HG03066 (cell line): ENCODE measurements around the gene AXIN2.
"Not testable (repeated sequence)": the region's sequence is repeated elsewhere in the genome, so short reads cannot be mapped to it uniquely, and the experiment has no call there.

Source experiments
- ATAC-seq: cut with Tn5 transposase; IDR thresholded peaks from one replicate; pipeline ENCODE4 v1.9.1; 2021; ENCODE audit warnings: low read depth; ENCODE audit not compliant: unreplicated experiment

AXIN2 gene

GRCh38 chr17:65523853-65524664 is 37.4 kb downstream of the AXIN2 start:
- ATAC-seq, result no peak

DNA sequence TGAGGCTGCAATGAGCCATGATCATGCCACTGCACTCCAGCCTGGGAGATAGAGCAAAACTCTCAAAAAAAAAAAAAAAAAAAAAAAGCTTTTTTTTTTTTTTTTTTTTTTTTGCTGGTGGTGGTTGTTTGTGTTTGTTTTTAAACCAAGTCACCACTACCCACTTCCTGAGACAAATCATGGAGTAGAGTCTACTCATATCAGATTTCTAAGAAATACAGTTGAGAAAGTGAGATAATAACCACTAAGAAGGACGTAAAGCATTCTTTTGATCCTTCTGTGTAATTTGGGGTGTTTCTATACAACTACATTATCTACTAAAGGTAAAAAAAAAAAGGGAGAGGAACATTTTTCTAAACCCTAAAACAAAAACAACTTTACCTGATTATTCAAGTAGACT is 38.0 kb downstream of the AXIN2 start:
- ATAC-seq, result no peak

GRCh38 chr17:65522751-65523404 is 38.6 kb downstream of the AXIN2 start:
- ATAC-seq, result no peak

GRCh38 chr17:65519462-65519861 is 42.0 kb downstream of the AXIN2 start:
- no peak for ATAC-seq

GRCh38 chr17:65518256-65518655 is 43.2 kb downstream of the AXIN2 start:
- no peak for ATAC-seq

DNA sequence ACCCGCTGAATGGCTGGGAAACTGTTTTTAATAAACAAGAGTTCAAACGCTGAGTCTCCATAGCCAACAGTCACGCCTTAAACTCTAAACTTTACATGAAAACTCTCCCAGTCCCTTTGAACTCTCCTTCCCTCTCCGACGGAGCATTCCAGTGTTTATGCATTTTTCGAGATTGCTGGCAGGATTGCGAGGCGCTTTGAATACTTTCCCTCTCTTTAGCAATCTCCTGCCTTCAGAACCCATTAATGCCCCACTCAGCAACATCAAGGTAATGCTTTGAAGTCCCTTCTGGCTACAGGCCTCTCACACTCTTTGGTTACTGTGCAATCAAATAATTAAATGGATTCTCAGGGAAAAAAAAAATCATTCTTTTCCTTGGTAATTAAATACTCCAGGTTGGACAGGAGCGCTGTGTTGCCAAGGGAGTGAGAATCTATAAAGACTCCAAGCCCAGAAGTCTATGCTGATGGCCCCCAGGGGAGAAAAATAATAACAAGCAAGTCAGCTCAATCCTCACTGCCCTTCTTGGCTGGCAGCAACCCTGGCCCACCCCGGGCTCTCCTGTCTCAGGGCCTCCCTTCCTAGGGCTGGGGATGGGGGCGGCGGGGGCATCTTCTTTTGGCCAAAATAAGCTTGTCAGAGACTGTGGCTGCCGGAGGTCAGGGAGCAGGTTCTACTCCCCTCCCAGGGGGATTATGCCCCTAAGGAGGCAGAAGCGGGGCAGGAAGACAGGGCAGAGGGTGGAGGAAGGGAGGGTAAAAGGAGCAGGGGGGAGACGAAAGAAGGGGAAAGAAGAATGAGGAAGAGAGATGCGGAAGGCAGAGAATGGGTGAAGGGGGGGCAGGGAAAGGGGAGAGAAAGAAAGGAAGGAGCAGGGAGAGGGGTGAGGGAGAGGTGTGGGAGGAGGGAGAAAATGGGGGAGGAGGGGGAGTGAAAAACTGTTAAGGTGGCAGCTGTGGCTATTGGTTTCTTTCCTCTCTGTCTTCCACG is 45.2 kb downstream of the AXIN2 start:
- no peak for ATAC-seq

DNA sequence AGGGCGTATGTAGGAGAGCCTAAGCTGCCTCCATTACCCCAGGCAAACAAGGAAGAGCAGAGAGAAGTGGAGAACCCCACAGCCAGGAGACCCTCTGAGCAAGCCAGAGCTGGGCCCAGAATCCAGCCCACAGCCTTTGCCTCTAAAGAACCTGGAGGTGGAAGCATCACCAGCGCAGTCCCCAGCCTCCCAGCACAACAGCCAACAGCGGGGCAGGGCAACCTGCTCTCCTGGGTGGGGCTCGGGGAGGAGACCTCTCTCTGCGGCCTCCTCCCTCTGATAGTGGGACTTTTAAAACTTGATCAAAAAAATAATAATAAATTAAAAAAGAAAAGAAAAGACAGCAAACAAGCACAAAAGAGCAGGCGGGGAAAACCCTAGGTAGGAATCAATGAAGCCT is 45.9 kb downstream of the AXIN2 start:
- no peak for ATAC-seq

DNA sequence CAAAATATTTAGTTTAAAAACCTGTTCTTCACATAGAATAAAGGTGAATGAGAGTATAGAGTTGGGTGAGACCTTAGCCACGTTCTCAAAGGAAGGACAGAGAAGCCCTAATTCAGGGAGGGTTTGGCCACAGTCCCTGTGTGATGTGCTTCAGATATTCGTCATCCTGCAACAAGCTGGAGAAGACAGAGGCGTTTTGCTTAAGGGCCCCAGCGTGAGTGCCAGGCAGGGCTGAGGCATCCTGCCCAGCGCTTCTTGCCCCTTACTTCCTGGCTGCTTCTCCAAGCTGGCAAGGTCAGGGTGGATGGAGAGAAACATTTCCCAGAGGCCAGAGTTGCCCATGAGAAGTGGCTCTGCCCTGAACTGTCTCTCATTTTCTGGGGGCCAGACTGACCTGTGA is 46.9 kb downstream of the AXIN2 start:
- no peak for ATAC-seq

DNA sequence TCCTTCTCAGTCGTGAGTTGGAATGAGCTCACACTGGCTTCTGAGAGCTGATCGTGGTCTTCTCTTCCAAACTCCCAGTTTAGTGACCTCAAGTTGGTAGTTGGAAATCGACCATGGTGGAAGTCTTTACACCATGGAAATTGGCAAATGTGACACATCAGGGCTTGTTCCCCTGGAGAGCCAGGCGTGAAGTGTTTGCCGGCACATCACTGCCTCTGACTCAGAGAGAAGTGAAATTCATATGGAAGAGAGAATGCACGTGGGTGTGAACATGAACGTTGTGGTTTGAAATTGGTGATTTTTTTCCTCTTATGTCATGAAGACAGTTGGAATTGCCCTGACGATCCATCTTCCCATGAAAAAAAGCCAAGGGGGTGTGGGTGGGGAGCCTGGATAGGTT is 47.4 kb downstream of the AXIN2 start:
- no peak for ATAC-seq

DNA sequence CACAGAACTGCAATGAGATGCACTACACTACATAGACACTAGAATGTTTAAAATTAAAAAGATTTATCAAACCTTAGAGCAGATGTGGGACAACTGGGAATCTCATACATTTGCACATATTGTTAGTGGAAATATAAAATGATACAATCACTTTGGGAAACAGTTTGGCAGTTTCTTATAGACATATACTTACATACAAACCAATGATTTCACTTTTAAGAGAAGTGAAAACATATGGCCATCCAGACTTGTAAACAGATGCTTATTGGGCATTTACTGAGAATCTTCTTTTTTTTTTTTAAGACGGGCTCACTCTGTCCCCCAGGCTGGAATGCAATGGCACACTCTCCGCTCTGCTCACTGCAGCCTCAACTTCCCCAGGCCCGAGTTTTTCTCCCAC is 50.1 kb downstream of the AXIN2 start:
- no peak for ATAC-seq

DNA sequence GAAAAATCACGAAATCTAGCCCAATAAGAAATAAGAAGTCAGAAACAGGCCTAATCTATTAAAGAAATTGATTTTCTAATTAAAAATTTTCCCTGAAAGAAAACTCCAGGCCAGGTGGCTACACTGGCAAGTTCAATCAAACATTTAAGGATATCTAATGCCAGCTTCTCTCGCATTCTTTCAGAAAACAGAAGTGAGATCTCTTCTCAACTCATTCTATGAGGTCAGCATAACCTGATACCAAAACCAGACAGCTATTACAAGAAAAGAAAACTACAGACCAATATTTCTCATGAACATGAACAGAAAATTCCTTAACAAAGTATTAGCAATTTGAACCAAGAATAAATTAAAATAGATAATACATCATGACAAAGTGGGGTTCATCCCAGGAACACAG is 52.4 kb downstream of the AXIN2 start:
- ATAC-seq, result no peak

DNA sequence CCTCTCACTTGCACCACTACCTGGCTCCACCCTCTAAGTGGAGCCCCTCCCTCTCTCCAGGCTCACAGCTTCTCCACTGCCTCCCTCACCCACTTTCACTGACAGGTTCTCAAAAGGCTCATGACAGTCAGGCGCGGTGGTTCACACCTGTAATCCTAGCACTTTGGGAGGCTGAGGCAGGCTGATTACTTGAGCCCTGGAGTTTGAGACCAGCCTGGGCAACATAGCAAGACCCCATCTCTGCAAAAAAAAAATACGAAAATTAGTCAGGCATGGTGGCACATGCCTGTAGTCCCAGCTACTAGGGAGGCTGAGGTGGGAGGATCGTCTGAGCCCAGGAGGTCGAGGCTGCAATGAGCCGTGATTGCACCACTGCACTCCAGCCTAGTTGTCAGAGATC is 56.8 kb downstream of the AXIN2 start:
- ATAC-seq, result not testable (repeated sequence)

DNA sequence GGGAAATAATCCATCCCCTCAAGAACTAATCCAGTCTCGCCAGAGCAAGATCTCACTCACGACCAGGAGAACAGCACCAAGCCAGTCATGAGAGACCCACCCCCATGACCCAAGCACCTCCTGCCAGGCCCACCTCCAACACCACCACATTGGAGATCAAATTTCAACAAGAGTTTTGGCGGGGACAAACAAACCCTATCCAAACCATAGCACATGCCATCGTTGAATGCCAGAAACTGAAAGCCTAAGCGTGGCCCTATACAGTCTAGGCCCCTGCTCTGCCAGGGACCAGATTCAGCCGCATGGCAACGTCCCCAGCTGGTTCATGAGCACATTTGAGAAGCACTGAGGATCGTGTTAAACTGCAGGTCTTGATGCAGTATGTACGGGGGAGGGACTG is 57.3 kb downstream of the AXIN2 start:
- no peak for ATAC-seq

GRCh38 chr17:65503557-65503956 is 57.9 kb downstream of the AXIN2 start:
- no peak for ATAC-seq

GRCh38 chr17:65498816-65499215 is 62.6 kb downstream of the AXIN2 start:
- ATAC-seq, result no peak

- no peak for ATAC-seq
These were observed 64.6 kb downstream of the AXIN2 start for GRCh38 chr17:65496801-65497200.

DNA sequence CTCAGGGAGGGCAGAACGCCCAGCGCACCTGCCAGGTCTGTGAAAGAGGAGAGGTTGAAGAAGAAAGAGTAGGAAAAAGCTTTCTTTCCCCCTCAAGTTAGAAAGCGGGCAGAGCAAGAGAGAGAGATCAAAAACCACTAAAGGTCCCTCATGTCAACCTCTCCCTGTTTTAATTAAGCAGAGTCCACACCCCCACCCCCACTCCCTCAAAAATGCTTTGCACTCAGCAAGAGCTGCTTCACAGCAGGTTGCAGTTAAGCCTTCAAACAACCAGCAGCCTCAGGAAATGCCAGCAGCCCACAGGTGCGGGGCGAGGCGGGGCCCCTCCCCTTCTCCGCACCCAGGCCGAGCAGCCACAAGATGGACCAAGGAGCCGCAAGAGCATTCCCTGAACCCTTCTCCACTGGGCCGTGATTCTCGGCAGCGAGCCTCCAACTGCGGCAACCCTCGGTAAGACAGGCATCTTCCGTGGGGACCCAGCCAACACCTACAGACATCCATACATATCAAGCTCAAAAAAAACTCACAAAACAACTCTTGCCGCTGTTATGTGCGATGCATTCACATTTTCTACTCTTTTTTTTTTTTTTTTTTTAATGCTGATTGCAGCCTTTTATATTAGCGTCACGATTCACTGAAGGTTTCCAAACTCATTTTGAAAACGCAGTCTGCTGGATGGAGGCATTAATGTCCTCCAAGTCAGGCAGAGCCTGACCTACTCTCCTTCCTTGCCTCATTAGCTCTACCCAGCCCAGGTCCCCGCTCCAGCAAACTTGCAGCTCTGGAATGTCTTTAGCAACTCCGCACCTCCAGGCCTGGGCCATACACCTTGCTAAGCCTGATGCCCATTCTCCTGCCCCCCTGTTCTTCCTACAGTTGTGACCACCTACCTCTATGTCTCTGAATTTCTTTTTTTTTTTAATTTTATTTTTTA is 66.1 kb downstream of the AXIN2 start:
- no peak for ATAC-seq

- no peak for ATAC-seq
These were observed 71.9 kb downstream of the AXIN2 start for GRCh38 chr17:65489413-65490155.

DNA sequence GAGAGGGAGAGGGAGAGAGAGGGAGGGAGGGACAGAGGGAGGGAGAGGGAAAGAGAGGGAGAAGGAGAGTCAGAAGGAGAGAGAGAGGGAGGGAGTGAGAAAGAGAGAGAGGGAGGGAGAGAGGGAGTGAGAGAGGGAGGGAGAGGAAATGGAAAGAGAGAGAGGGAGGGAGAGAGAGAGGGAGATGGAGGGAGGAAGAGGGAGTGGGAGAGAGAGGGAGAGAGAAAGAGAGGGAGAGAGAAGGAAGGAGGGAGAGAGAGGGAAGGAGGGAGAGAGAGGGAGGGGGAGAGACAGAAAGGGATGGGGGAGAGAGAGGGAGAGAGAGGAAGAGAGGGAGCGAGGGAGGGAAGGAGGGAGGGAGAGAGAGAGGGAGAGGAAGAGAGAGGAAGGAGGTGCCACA is 72.8 kb downstream of the AXIN2 start:
- ATAC-seq, result no peak
